Inflammatory macrophage (primary cell): ENCODE data around the gene SH3GL1.
A peak's percentile ranks its signal among the peaks of the same experiment; 100 is the strongest.
"Not testable (repeated sequence)": the region's sequence is repeated elsewhere in the genome, so short reads cannot be mapped to it uniquely, and the experiment has no call there.

ENCODE experiments used
- DNase-seq, 2 donors: peaks; one replicate each; pipeline ENCODE4 v3.0.0-alpha.2; 2020 to 2022

The SH3GL1 gene

GRCh38 chr19:4362831-4363545 lies 37.4 kb downstream of the SH3GL1 start:
- DNase-seq = peak in 1 of 2 donors; percentile 25

GRCh38 chr19:4362101-4362828 lies 38.1 kb downstream of the SH3GL1 start:
- peak in 1 of 2 donors; percentile 21 for DNase-seq

- DNase-seq = no peak
These were observed 38.9 kb downstream of the SH3GL1 start for GRCh38 chr19:4361152-4362046.

GRCh38 chr19:4360641-4361151 lies 39.7 kb downstream of the SH3GL1 start:
- DNase-seq = no peak

GRCh38 chr19:4360081-4360569 lies 40.2 kb downstream of the SH3GL1 start:
- DNase-seq = no peak

- no peak for DNase-seq
These were observed 40.7 kb downstream of the SH3GL1 start for GRCh38 chr19:4359627-4360000.

- no peak for DNase-seq
These were observed 41.4 kb downstream of the SH3GL1 start for GRCh38 chr19:4358709-4359626.

- no peak for DNase-seq
These were observed 42.4 kb downstream of the SH3GL1 start for GRCh38 chr19:4357921-4358326.

GRCh38 chr19:4357095-4357797 lies 43.1 kb downstream of the SH3GL1 start:
- no peak for DNase-seq

GRCh38 chr19:4354897-4355296 lies 45.5 kb downstream of the SH3GL1 start:
- no peak for DNase-seq

- no peak for DNase-seq
These were observed 46.1 kb downstream of the SH3GL1 start for GRCh38 chr19:4354282-4354681.

GRCh38 chr19:4352701-4353121 lies 47.6 kb downstream of the SH3GL1 start:
- DNase-seq = peak; percentile 52 to 65

GRCh38 chr19:4350726-4351125 lies 49.6 kb downstream of the SH3GL1 start:
- DNase-seq = no peak

- no peak for DNase-seq
These were observed 50.2 kb downstream of the SH3GL1 start for GRCh38 chr19:4350111-4350510.

GRCh38 chr19:4349225-4349624 lies 51.1 kb downstream of the SH3GL1 start:
- not testable (repeated sequence) for DNase-seq

- DNase-seq = peak; percentile 91 to 95
These were observed 52.8 kb downstream of the SH3GL1 start for GRCh38 chr19:4347521-4347920.

- no peak for DNase-seq
These were observed 54.3 kb downstream of the SH3GL1 start for GRCh38 chr19:4346020-4346383.

GRCh38 chr19:4345342-4346019 lies 54.9 kb downstream of the SH3GL1 start:
- DNase-seq = no peak

- DNase-seq = peak; percentile 86 to 91
These were observed 56.7 kb downstream of the SH3GL1 start, which contains the start of gene MPND for GRCh38 chr19:4343370-4344307. MPND (plus strand) TSS chr19:4343562; CDS start chr19:4343594, 32 bp downstream.
